ENCODE data around the gene FTH1. TPM values are rescaled to one million over a fixed set of nuclear protein-coding genes. Genes with fewer than 3 reads are reported as not detected.

Gene FTH1
- total RNA-seq, 4 donors from 2014 or later: 2,288 to 6,007 (median 4,694) TPM

DNA sequence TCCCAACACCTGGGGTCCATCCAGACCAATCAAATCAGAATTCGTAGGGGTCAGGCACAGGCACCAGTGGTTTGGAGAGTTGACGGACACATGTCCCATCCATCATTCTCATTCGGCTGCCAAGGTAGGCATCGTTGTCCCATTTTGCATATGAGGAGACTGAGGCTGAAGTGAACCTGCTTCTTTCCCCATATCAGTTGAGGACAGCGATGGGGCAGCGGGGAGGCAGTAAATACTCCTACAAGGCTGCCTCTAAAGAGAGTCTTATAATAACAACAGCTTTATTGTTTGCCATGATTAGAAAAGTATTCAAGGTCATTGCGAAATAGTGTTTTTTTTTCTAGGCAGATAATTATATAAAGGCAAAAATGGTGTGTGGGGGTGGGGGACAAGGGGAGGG is 18.9 kb downstream of the FTH1 start:
- H3K4me3 ChIP-seq: no peak overlapping the region
- intact Hi-C loops (cut with DNase I; ENCODE audit: low total_unique reads): loop anchor here (10.0 kb wide), 1 partner anchor 136 kb away; no protein-coding TSS in a partner anchor
- H3K36me3 ChIP-seq: no peaks in the 10 kb centered on the region
- no peak overlapping the region for H3K27ac ChIP-seq
- no peak for TF ChIP-seq EP300 (IDR thresholded peaks at IDR 0.05; ENCODE audit: low read depth)
- TF ChIP-seq, protein P1, sequence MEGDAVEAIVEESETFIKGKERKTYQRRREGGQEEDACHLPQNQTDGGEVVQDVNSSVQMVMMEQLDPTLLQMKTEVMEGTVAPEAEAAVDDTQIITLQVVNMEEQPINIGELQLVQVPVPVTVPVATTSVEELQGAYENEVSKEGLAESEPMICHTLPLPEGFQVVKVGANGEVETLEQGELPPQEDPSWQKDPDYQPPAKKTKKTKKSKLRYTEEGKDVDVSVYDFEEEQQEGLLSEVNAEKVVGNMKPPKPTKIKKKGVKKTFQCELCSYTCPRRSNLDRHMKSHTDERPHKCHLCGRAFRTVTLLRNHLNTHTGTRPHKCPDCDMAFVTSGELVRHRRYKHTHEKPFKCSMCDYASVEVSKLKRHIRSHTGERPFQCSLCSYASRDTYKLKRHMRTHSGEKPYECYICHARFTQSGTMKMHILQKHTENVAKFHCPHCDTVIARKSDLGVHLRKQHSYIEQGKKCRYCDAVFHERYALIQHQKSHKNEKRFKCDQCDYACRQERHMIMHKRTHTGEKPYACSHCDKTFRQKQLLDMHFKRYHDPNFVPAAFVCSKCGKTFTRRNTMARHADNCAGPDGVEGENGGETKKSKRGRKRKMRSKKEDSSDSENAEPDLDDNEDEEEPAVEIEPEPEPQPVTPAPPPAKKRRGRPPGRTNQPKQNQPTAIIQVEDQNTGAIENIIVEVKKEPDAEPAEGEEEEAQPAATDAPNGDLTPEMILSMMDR (IDR thresholded peaks at IDR 0.05): no peak
- no peak for TF ChIP-seq POLR2A (IDR thresholded peaks at IDR 0.05)
- TF ChIP-seq POLR2AphosphoS5 (IDR thresholded peaks at IDR 0.05): no peak
- no peaks in the 10 kb centered on the region for H3K27me3 ChIP-seq
- H3K4me1 ChIP-seq: peaks cover 7 to 14% (median 10%) of the 10 kb centered on the region in 4 donors
- no peak for DNase-seq
- H3K9me3 ChIP-seq: no peaks in the 10 kb centered on the region
- 68 to 96% methylated on average over 4 to 7 of the region's 7 CpGs for WGBS, 2 donors (ENCODE audit: low coverage in 1 of 2)
- in situ Hi-C loops (cut with MboI; ENCODE audit: low pct_ligation_motif_present in 1 of 4, low pct_unique_long_range_greater_than_20kb in 1 of 4, low sequenced_read_pairs in 3 of 4): loop anchor here in 3 of 4 donors (5.0 to 10.0 kb wide), 2 partner anchors 51 to 54 kb away; partner anchors contain the start of gene FADS3 (in 2 of the 3)

- no peaks in the 10 kb centered on the region for H3K9me3 ChIP-seq
- peak; percentile 88 for DNase-seq
- H3K4me1 ChIP-seq: peaks cover 7 to 14% (median 10%) of the 10 kb centered on the region in 4 donors
- H3K36me3 ChIP-seq: no peaks in the 10 kb centered on the region
- H3K27ac ChIP-seq: no peak overlapping the region
- no peak overlapping the region for H3K4me3 ChIP-seq
- WGBS, 2 donors (ENCODE audit: low coverage in 1 of 2): 2 to 17% methylated on average over 2 to 8 of the region's 8 CpGs
- in situ Hi-C loops (cut with MboI; ENCODE audit: low pct_ligation_motif_present in 1 of 4, low pct_unique_long_range_greater_than_20kb in 1 of 4, low sequenced_read_pairs in 3 of 4) (loop anchor here in 3 of 4 donors (5.0 to 10.0 kb wide), 2 partner anchors 50 to 53 kb away; partner anchors contain the start of gene FADS3 (in 2 of the 3)), intact Hi-C loops (cut with DNase I; ENCODE audit: low total_unique reads) (loop anchor here (2.0 to 10.0 kb wide), 2 partner anchors 51 to 137 kb away; no protein-coding TSS in a partner anchor)
- no peaks in the 10 kb centered on the region for H3K27me3 ChIP-seq
- no peak for TF ChIP-seq EP300 (IDR thresholded peaks at IDR 0.05; ENCODE audit: low read depth)
- TF ChIP-seq, protein P1 (IDR thresholded peaks at IDR 0.05): peak; percentile 86 to 92 (median 90)
- TF ChIP-seq POLR2AphosphoS5 (IDR thresholded peaks at IDR 0.05): peak in 2 of 3 donors; percentile 22 to 31
Observed at GRCh38 chr11:61947486-61948210, 19.8 kb downstream of the FTH1 start.

GRCh38 chr11:61946894-61947293 is 20.5 kb downstream of the FTH1 start:
- no peak overlapping the region for H3K4me3 ChIP-seq
- H3K27me3 ChIP-seq: no peaks in the 10 kb centered on the region
- no peaks in the 10 kb centered on the region for H3K36me3 ChIP-seq
- H3K9me3 ChIP-seq: no peaks in the 10 kb centered on the region
- intact Hi-C loops (cut with DNase I; ENCODE audit: low total_unique reads) (loop anchor here (2.0 to 10.0 kb wide), 2 partner anchors 50 to 138 kb away; no protein-coding TSS in a partner anchor), in situ Hi-C loops (cut with MboI; ENCODE audit: low pct_ligation_motif_present in 1 of 4, low pct_unique_long_range_greater_than_20kb in 1 of 4, low sequenced_read_pairs in 3 of 4) (loop anchor here in 3 of 4 donors (5.0 to 10.0 kb wide), 2 partner anchors 50 to 52 kb away; partner anchors contain the start of gene FADS3 (in 2 of the 3))
- TF ChIP-seq POLR2AphosphoS5 (IDR thresholded peaks at IDR 0.05) (no peak), POLR2A (IDR thresholded peaks at IDR 0.05) (no peak), EP300 (IDR thresholded peaks at IDR 0.05; ENCODE audit: low read depth) (no peak)
- TF ChIP-seq, protein P1 (IDR thresholded peaks at IDR 0.05): no peak
- H3K27ac ChIP-seq: no peak overlapping the region
- peaks cover 7 to 14% (median 10%) of the 10 kb centered on the region in 4 donors for H3K4me1 ChIP-seq
- no peak for DNase-seq
- 94 to 100% methylated on average over 3 to 5 of the region's 5 CpGs for WGBS, 2 donors (ENCODE audit: low coverage in 1 of 2)

- in situ Hi-C loops (cut with MboI; ENCODE audit: low pct_ligation_motif_present in 1 of 4, low pct_unique_long_range_greater_than_20kb in 1 of 4, low sequenced_read_pairs in 3 of 4): loop anchor here in 3 of 4 donors (5.0 to 10.0 kb wide), 2 partner anchors 48 to 50 kb away; partner anchors contain the start of gene FADS3 (in 2 of the 3)
- Histone ChIP-seq H3K4me1 (peaks cover 7 to 14% (median 10%) of the 10 kb centered on the region in 4 donors), H3K4me3 (no peak overlapping the region), H3K36me3 (no peaks in the 10 kb centered on the region), H3K27me3 (no peaks in the 10 kb centered on the region), H3K9me3 (no peaks in the 10 kb centered on the region), H3K27ac (no peak overlapping the region)
- DNase-seq: no peak
- WGBS, 2 donors (ENCODE audit: low coverage in 1 of 2): 97% methylated on average over 9 of the region's 13 CpGs; no CpG with 5 or more reads in 1 of the 2 donors
- intact Hi-C loops (cut with DNase I; ENCODE audit: low total_unique reads): loop anchor here (10.0 kb wide), 1 partner anchor 140 kb away; no protein-coding TSS in a partner anchor
- TF ChIP-seq POLR2A (IDR thresholded peaks at IDR 0.05) (no peak), POLR2AphosphoS5 (IDR thresholded peaks at IDR 0.05) (no peak), EP300 (IDR thresholded peaks at IDR 0.05; ENCODE audit: low read depth) (no peak)
- TF ChIP-seq, protein P1 (IDR thresholded peaks at IDR 0.05): no peak
Observed at GRCh38 chr11:61945191-61945590, 22.2 kb downstream of the FTH1 start.

All from transverse colon (tissue), 4 donors.